ENCODE results near the gene SNAP47.

The SNAP47 gene

GRCh38 chr1:227759341-227760300 lies 24.4 kb downstream of the SNAP47 start:
- Histone ChIP-seq H3K9ac (no peak overlapping the region), H3K4me2 (no peak overlapping the region), H3K27me3 (no peaks in the 10 kb centered on the region), H3K9me3 (replicated peaks in 1 of 11) (no peaks in the 10 kb centered on the region), H3K4me3 (no peak overlapping the region), H3K27ac (no peak overlapping the region), H3K4me1 (peaks cover 19 to 35% (median 33%) of the 10 kb centered on the region in 10 experiments), H4K20me1 (peaks cover 43 to 100% (median 92%) of the 10 kb centered on the region in 11 experiments; a peak in 21 of 22 replicates), H3K36me3 (peaks cover 69 to 90% (median 82%) of the 10 kb centered on the region in 11 experiments)
- TF ChIP-seq Cebpa-rat (IDR thresholded peaks at IDR 0.05) = no peak

- no peak overlapping the region for H3K27ac ChIP-seq
- no peak overlapping the region for H3K4me3 ChIP-seq
- TF ChIP-seq Cebpa-rat (IDR thresholded peaks at IDR 0.05) = no peak
- H3K36me3 ChIP-seq = peaks cover 71 to 88% (median 78%) of the 10 kb centered on the region in 11 experiments
- H4K20me1 ChIP-seq = peaks cover 45 to 100% (median 92%) of the 10 kb centered on the region in 11 experiments; a peak in 21 of 22 replicates
- H3K9ac ChIP-seq = no peak overlapping the region
- no peaks in the 10 kb centered on the region for H3K27me3 ChIP-seq
- H3K4me1 ChIP-seq = peaks cover 19 to 43% (median 38%) of the 10 kb centered on the region in 10 experiments
- H3K4me2 ChIP-seq = no peak overlapping the region
- no peaks in the 10 kb centered on the region for H3K9me3 ChIP-seq (replicated peaks in 1 of 11)
These were observed 25.1 kb downstream of the SNAP47 start for GRCh38 chr1:227760377-227760776.

- Histone ChIP-seq H3K4me1 (peaks cover 31 to 56% (median 51%) of the 10 kb centered on the region in 10 experiments), H3K27me3 (no peaks in the 10 kb centered on the region), H3K4me2 (peak overlapping the region; percentile 59 to 89 (median 82); a peak in 20 of 22 replicates), H4K20me1 (peaks cover 58 to 100% (median 92%) of the 10 kb centered on the region in 11 experiments; a peak in 21 of 22 replicates), H3K9me3 (replicated peaks in 1 of 11) (no peaks in the 10 kb centered on the region), H3K9ac (peak overlapping the region in 8 of 11 experiments; percentile 18 to 63 (median 38); a peak in 8 of 22 replicates), H3K4me3 (no peak overlapping the region), H3K36me3 (peaks cover 61 to 88% (median 68%) of the 10 kb centered on the region in 11 experiments), H3K27ac (peak overlapping the region in 5 of 11 experiments; percentile 9 to 48 (median 33); a peak in 4 of 22 replicates)
- no peak for TF ChIP-seq Cebpa-rat (IDR thresholded peaks at IDR 0.05)
These were observed 26.5 kb downstream of the SNAP47 start for GRCh38 chr1:227761621-227762230.

- H3K27ac ChIP-seq = peak overlapping the region in 6 of 11 experiments; percentile 9 to 58 (median 34); a peak in 7 of 22 replicates
- no peak for TF ChIP-seq Cebpa-rat (IDR thresholded peaks at IDR 0.05)
- H3K36me3 ChIP-seq = peaks cover 61 to 88% (median 68%) of the 10 kb centered on the region in 11 experiments
- peak overlapping the region in 3 of 10 experiments; percentile 4 to 22 (median 5); a peak in 2 of 20 replicates for H3K4me3 ChIP-seq
- H3K9ac ChIP-seq = peak overlapping the region in 9 of 11 experiments; percentile 31 to 63 (median 37); a peak in 19 of 22 replicates
- H3K4me1 ChIP-seq = peaks cover 31 to 60% (median 55%) of the 10 kb centered on the region in 10 experiments
- no peaks in the 10 kb centered on the region for H3K27me3 ChIP-seq
- H3K4me2 ChIP-seq = peak overlapping the region; percentile 59 to 89 (median 82)
- no peaks in the 10 kb centered on the region for H3K9me3 ChIP-seq (replicated peaks in 1 of 11)
- peaks cover 58 to 100% (median 94%) of the 10 kb centered on the region in 11 experiments; a peak in 21 of 22 replicates for H4K20me1 ChIP-seq
These were observed 27.1 kb downstream of the SNAP47 start for GRCh38 chr1:227762231-227762911.

- Histone ChIP-seq H3K4me1 (peaks cover 31 to 60% (median 55%) of the 10 kb centered on the region in 10 experiments), H3K27me3 (no peaks in the 10 kb centered on the region), H4K20me1 (peaks cover 49 to 100% (median 93%) of the 10 kb centered on the region in 11 experiments; a peak in 21 of 22 replicates), H3K4me2 (peak overlapping the region; percentile 59 to 89 (median 82); a peak in 21 of 22 replicates), H3K4me3 (0 out of 20 replicates have a peak overlapping the region, but pooled peaks of 1 of the 10 experiments have one; percentile 4), H3K9ac (peak overlapping the region; percentile 27 to 63 (median 36); a peak in 18 of 22 replicates), H3K9me3 (replicated peaks in 1 of 11) (no peaks in the 10 kb centered on the region), H3K27ac (peak overlapping the region in 4 of 11 experiments; percentile 23 to 58 (median 42); a peak in 6 of 22 replicates), H3K36me3 (peaks cover 62 to 88% (median 70%) of the 10 kb centered on the region in 11 experiments)
- no peak for TF ChIP-seq Cebpa-rat (IDR thresholded peaks at IDR 0.05)
These were observed 28.2 kb downstream of the SNAP47 start for GRCh38 chr1:227763246-227764018.

GRCh38 chr1:227764019-227764391 lies 28.8 kb downstream of the SNAP47 start:
- Histone ChIP-seq H3K27ac (peak overlapping the region in 2 of 11 experiments; percentile 23 to 58; a peak in 3 of 22 replicates), H3K4me3 (no peak overlapping the region), H3K36me3 (peaks cover 62 to 88% (median 70%) of the 10 kb centered on the region in 11 experiments), H3K4me2 (peak overlapping the region; percentile 7 to 89 (median 82); a peak in 19 of 22 replicates), H3K9me3 (replicated peaks in 1 of 11) (no peaks in the 10 kb centered on the region), H3K4me1 (peaks cover 31 to 60% (median 55%) of the 10 kb centered on the region in 10 experiments), H3K27me3 (no peaks in the 10 kb centered on the region), H3K9ac (peak overlapping the region in 6 of 11 experiments; percentile 25 to 58 (median 34); a peak in 6 of 22 replicates), H4K20me1 (peaks cover 49 to 100% (median 89%) of the 10 kb centered on the region in 11 experiments; a peak in 21 of 22 replicates)
- TF ChIP-seq Cebpa-rat (IDR thresholded peaks at IDR 0.05) = no peak

- peaks cover 47 to 97% (median 82%) of the 10 kb centered on the region in 11 experiments; a peak in 21 of 22 replicates for H4K20me1 ChIP-seq
- no peak overlapping the region for H3K4me3 ChIP-seq
- H3K36me3 ChIP-seq = peaks cover 60 to 88% (median 68%) of the 10 kb centered on the region in 11 experiments
- TF ChIP-seq Cebpa-rat (IDR thresholded peaks at IDR 0.05) = no peak
- H3K27me3 ChIP-seq = no peaks in the 10 kb centered on the region
- peak overlapping the region in 2 of 11 experiments; percentile 5 to 38; a peak in 1 of 22 replicates for H3K9ac ChIP-seq
- H3K9me3 ChIP-seq (replicated peaks in 1 of 11) = no peaks in the 10 kb centered on the region
- H3K4me2 ChIP-seq = peak overlapping the region; percentile 28 to 62 (median 47); a peak in 19 of 22 replicates
- no peak overlapping the region for H3K27ac ChIP-seq
- peaks cover 31 to 60% (median 55%) of the 10 kb centered on the region in 10 experiments for H3K4me1 ChIP-seq
These were observed 30.2 kb downstream of the SNAP47 start for GRCh38 chr1:227765261-227766014.
